GM12878 (cell line): ENCODE results near the gene FYTTD1. TPM values are rescaled to one million over a fixed set of nuclear protein-coding genes. Genes with fewer than 3 reads are reported as not detected.

Source experiments
- ATAC-seq: fragments of 200-7000 bp; cut with Tn5 transposase; 3 replicates; pipeline ENCODE4 v1.9.1; 2020; ENCODE audit warnings: mild to moderate bottlenecking, moderate library complexity
- BruUV-seq: library from RNA; stranded (reverse); fragments of 400-500 nt; replicated peaks from 2 replicates; lab custom pipeline; 2021; lab: Mats Ljungman, UMichigan
- CTCF ChIA-PET: fragments of 300-600 bp; sonication (Branson Sonifier 250); formaldehyde crosslinking; extraction: SDS; loops from one replicate; lab custom pipeline; 2021; ENCODE audit warnings: inconsistent platforms; lab: Yijun Ruan, JAX
- POLR2A ChIA-PET: fragments of 350-600 bp; formaldehyde crosslinking; extraction: SDS; loops from one replicate; lab custom pipeline; 2021; ENCODE audit warnings: inconsistent platforms; lab: Charles Lee
- RAD21 ChIA-PET: fragments of 300-600 bp; sonication (Branson Sonifier 250); formaldehyde crosslinking; loops from one replicate; lab custom pipeline; 2023; ENCODE audit warnings: antibody characterized with exemption; ENCODE audit not compliant: unreplicated experiment; lab: Charles Lee
- SMC1A ChIA-PET: fragments of 300-600 bp; sonication (Branson Sonifier 250); formaldehyde crosslinking; loops from one replicate; lab custom pipeline; 2023; ENCODE audit not compliant: unreplicated experiment, uncharacterized antibody; lab: Charles Lee
- DNase-seq: peaks from one replicate; pipeline ENCODE4 v3.0.0-alpha.2; 2011; ENCODE audit warnings: low read depth, low spot score
- FAIRE-seq: peaks from 3 replicates; lab custom pipeline; 2011; peaks lifted over from hg19 to GRCh38; lab: Jason Lieb, UNC
- H2AFZ ChIP-seq: 2 replicates; pipeline ENCODE4 v1.6.0; 2011; ENCODE audit warnings: low read depth, low read length, control low read depth; ENCODE audit not compliant: control insufficient read depth
- H3K27ac ChIP-seq: 2 replicates; pipeline ENCODE4 v1.5.1; 2011; ENCODE audit warnings: control low read depth; ENCODE audit not compliant: control insufficient read depth, insufficient read depth
- H3K27me3 ChIP-seq, 2 experiments: replicated peaks in 1 of 2; 2 replicates each; pipeline versions ENCODE4 v1.6.0 to v1.6.1; 2011; ENCODE audit warnings: low read length in 1 of 2; ENCODE audit not compliant: control insufficient read depth in 2 of 2, insufficient read depth in 2 of 2
- H3K36me3 ChIP-seq, 2 experiments: 2 replicates each; pipeline ENCODE4 v1.5.1; 2011; ENCODE audit warnings: low read length in 1 of 2; ENCODE audit not compliant: control insufficient read depth in 2 of 2, insufficient read depth in 2 of 2
- H3K4me1 ChIP-seq: 2 replicates; pipeline ENCODE4 v1.6.1; 2011; ENCODE audit warnings: mild to moderate bottlenecking, low read length, moderate library complexity, mixed read lengths; ENCODE audit not compliant: control insufficient read depth, insufficient read depth
- H3K4me2 ChIP-seq: 2 replicates; pipeline ENCODE4 v1.6.0; 2011; ENCODE audit warnings: control low read depth; ENCODE audit not compliant: control insufficient read depth, insufficient read depth
- H3K4me3 ChIP-seq: fragments of 200-600 bp; sonication (generic); 2 replicates; pipeline ENCODE4 v1.5.1; 2016
- H3K79me2 ChIP-seq: 2 replicates; pipeline ENCODE4 v1.6.0; 2011; ENCODE audit warnings: low read length; ENCODE audit not compliant: control insufficient read depth, insufficient read depth
- H3K9ac ChIP-seq: 2 replicates; pipeline ENCODE4 v1.8.0; 2011; ENCODE audit warnings: low read length, control low read depth, mixed read lengths; ENCODE audit not compliant: control insufficient read depth, insufficient read depth
- H3K9me3 ChIP-seq: replicated peaks from 3 replicates; pipeline ENCODE4 v1.5.1; 2011; ENCODE audit warnings: mild to moderate bottlenecking, low read length; ENCODE audit not compliant: control insufficient read depth, insufficient read depth
- H4K20me1 ChIP-seq: 2 replicates; pipeline ENCODE4 v1.6.0; 2011; ENCODE audit not compliant: control insufficient read depth, insufficient read depth
- CEBPZ ChIP-seq: fragments of 150-350 bp; IDR thresholded peaks from 2 replicates; pipeline ENCODE4 v1.6.1; 2016; ENCODE audit warnings: low read depth, low read length
- FOXK2 ChIP-seq: fragments of 450-650 bp; IDR thresholded peaks from 2 replicates; pipeline ENCODE4 v1.6.1; 2017; ENCODE audit warnings: mild to moderate bottlenecking, moderate library complexity
- ZBTB40 ChIP-seq: fragments of 450-650 bp; IDR thresholded peaks from 2 replicates; pipeline ENCODE4 v1.6.1; 2016; ENCODE audit warnings: mild to moderate bottlenecking, moderate library complexity, borderline replicate concordance
- in situ Hi-C: fragments of 300-500 bp; cut with MboI; formaldehyde crosslinking; loops from 9 replicates; pipeline ENCODE4 v1.14.3; 2018; ENCODE audit warnings: mixed read lengths
- intact Hi-C: fragments of 100-400 bp; cut with micrococcal nuclease; formaldehyde crosslinking; loops from one replicate; pipeline ENCODE4 v1.14.2; 2022; ENCODE audit not compliant: unreplicated experiment
- polyA plus RNA-seq, 11 experiments: library from polyadenylated mRNA; depleted of rRNA in 4 of 11; unstranded in 6 of 11; stranded (reverse) in 5 of 11; fragments of >200 nt; fragmentation: Nextera tagmentation in 4 of 11; fragmentation: Illumina TruSeq in 1 of 11; extraction: Ambion mirVana in 4 of 11; extraction: Trizol in 1 of 11; gene quantifications; 1 replicate in 1 of 11; 2 replicates in 10 of 11; pipeline versions ENCODE4 v1.2.1 to v1.2.3, GENCODE V29; 2011 to 2016; ENCODE audit warnings: inconsistent platforms in 2 of 11, missing spikeins in 2 of 11, low read depth in 1 of 11
- total RNA-seq, 4 experiments: library from RNA; depleted of rRNA in 3 of 4; stranded (reverse); fragments of >200 nt in 3 of 4; fragmentation: Illumina TruSeq in 1 of 4; extraction: Trizol in 1 of 4; gene quantifications; 2 replicates each; pipeline versions ENCODE4 v1.2.1 to v1.2.3, GENCODE V29; 2013 to 2021

FYTTD1 gene
- total and polyA plus RNA-seq, 10 of the 15 experiments (the other 5 are each of a cell fraction or from before 2014, with no cell fraction given) = 25.5 to 101 (median 59.4) TPM

GRCh38 chr3:197836244-197836643 lies 86.6 kb downstream of the FYTTD1 start:
- Histone ChIP-seq H3K4me3 (no peak overlapping the region), H3K27ac (0 out of 2 replicates have a peak overlapping the region, but pooled peaks have one; percentile 11), H4K20me1 (no peaks in the 10 kb centered on the region), H3K9me3 (no peaks in the 10 kb centered on the region), H3K27me3 (no peaks in the 10 kb centered on the region), H3K79me2 (no peaks in the 10 kb centered on the region), H3K36me3 (peaks cover 0 to 25% of the 10 kb centered on the region in 2 experiments; a peak in 3 of 4 replicates), H3K9ac (no peak overlapping the region), H3K4me1 (peaks cover 10% of the 10 kb centered on the region), H2AFZ (no peak overlapping the region), H3K4me2 (no peak overlapping the region)
- TF ChIP-seq ZBTB40 (no peak), CEBPZ (no peak), FOXK2 (no peak)
- CTCF ChIA-PET = no interaction called here
- no peak for ATAC-seq
- no TSS peak for BruUV-seq
- DNase-seq = no peak
- intact Hi-C loops = no loop called here
- RAD21 ChIA-PET = interaction anchor here (0.6 kb wide), 1 partner anchor 1094 kb away, joined by 4 read pairs; no protein-coding TSS in a partner anchor
- SMC1A ChIA-PET = interaction anchor here (0.9 to 1.4 kb wide), 2 partner anchors 11 to 16 kb away, joined by 3 to 4 read pairs; no protein-coding TSS in a partner anchor
- in situ Hi-C loops = no loop called here
- POLR2A ChIA-PET = interaction anchor here (0.6 to 1.5 kb wide), 3 partner anchors 12 to 274 kb away, joined by 3 to 4 read pairs (median 3); no protein-coding TSS in a partner anchor
- FAIRE-seq = peak; percentile 59

Other genes with a start within 250 kb of the FYTTD1 start
- gene BDH1, start 193.9 kb upstream of the FYTTD1 start, total RNA-seq (2014; rRNA removed) = 43.5 and 59.6 TPM in 2 replicates
- gene BDH1, start 193.9 kb upstream of the FYTTD1 start, total RNA-seq (2014; rRNA removed; fragmentation: Illumina TruSeq; extraction: Trizol) = 32.3 and 32.8 TPM in 2 replicates
- gene BDH1, start 193.9 kb upstream of the FYTTD1 start, total RNA-seq (2021) = 56.1 and 60.9 TPM in 2 replicates
- 51.4 and 74.1 TPM in 2 replicates for gene BDH1, start 193.9 kb upstream of the FYTTD1 start, polyA plus RNA-seq (2011; rRNA removed)
- 37.5 and 50.4 TPM in 2 replicates for gene BDH1, start 193.9 kb upstream of the FYTTD1 start, polyA plus RNA-seq (2014; fragmentation: Illumina TruSeq; extraction: Trizol)
- 10 to 100 TPM; 11.3 to 17.9 TPM for gene BDH1, start 193.9 kb upstream of the FYTTD1 start, polyA plus RNA-seq (2014; fragmentation: Nextera tagmentation; extraction: Ambion mirVana)
- gene BDH1, start 193.9 kb upstream of the FYTTD1 start, polyA plus RNA-seq (2014; rRNA removed) = 82.4 and 93.9 TPM in 2 replicates
- gene BDH1, start 193.9 kb upstream of the FYTTD1 start, polyA plus RNA-seq (2016; fragmentation: Nextera tagmentation; extraction: Ambion mirVana) = 10 to 100 TPM; 77.2 to 84.5 TPM
- 39.0 and 43.9 TPM in 2 replicates for gene RUBCN, start 13.0 kb upstream of the FYTTD1 start, total RNA-seq (2014; rRNA removed)
- 27.1 and 28.1 TPM in 2 replicates for gene RUBCN, start 13.0 kb upstream of the FYTTD1 start, total RNA-seq (2014; rRNA removed; fragmentation: Illumina TruSeq; extraction: Trizol)
- gene RUBCN, start 13.0 kb upstream of the FYTTD1 start, total RNA-seq (2021) = 74.8 and 79.9 TPM in 2 replicates
- gene RUBCN, start 13.0 kb upstream of the FYTTD1 start, polyA plus RNA-seq (2011; rRNA removed) = 15.6 and 24.0 TPM in 2 replicates
- gene RUBCN, start 13.0 kb upstream of the FYTTD1 start, polyA plus RNA-seq (2014; fragmentation: Illumina TruSeq; extraction: Trizol) = 36.9 and 37.1 TPM in 2 replicates
- 10 to 100 TPM; 15.5 to 25.5 TPM for gene RUBCN, start 13.0 kb upstream of the FYTTD1 start, polyA plus RNA-seq (2014; fragmentation: Nextera tagmentation; extraction: Ambion mirVana)
- 55.8 and 61.4 TPM in 2 replicates for gene RUBCN, start 13.0 kb upstream of the FYTTD1 start, polyA plus RNA-seq (2014; rRNA removed)
- 10 to 100 TPM; 51.1 to 52.5 TPM for gene RUBCN, start 13.0 kb upstream of the FYTTD1 start, polyA plus RNA-seq (2016; fragmentation: Nextera tagmentation; extraction: Ambion mirVana)
- 39.8 and 44.6 TPM in 2 replicates for gene LRCH3, start 41.4 kb downstream of the FYTTD1 start, total RNA-seq (2014; rRNA removed)
- 41.5 and 50.4 TPM in 2 replicates for gene LRCH3, start 41.4 kb downstream of the FYTTD1 start, total RNA-seq (2014; rRNA removed; fragmentation: Illumina TruSeq; extraction: Trizol)
- gene LRCH3, start 41.4 kb downstream of the FYTTD1 start, total RNA-seq (2021) = 40.0 and 48.3 TPM in 2 replicates
- gene LRCH3, start 41.4 kb downstream of the FYTTD1 start, polyA plus RNA-seq (2011; rRNA removed) = 111 and 132 TPM in 2 replicates
- gene LRCH3, start 41.4 kb downstream of the FYTTD1 start, polyA plus RNA-seq (2014; fragmentation: Illumina TruSeq; extraction: Trizol) = 44.9 and 49.5 TPM in 2 replicates
- gene LRCH3, start 41.4 kb downstream of the FYTTD1 start, polyA plus RNA-seq (2014; fragmentation: Nextera tagmentation; extraction: Ambion mirVana) = 1 to 10 TPM; 3.9 to 7.3 TPM
- 133 and 136 TPM in 2 replicates for gene LRCH3, start 41.4 kb downstream of the FYTTD1 start, polyA plus RNA-seq (2014; rRNA removed)
- 10 to 100 TPM; 26.6 to 26.8 TPM for gene LRCH3, start 41.4 kb downstream of the FYTTD1 start, polyA plus RNA-seq (2016; fragmentation: Nextera tagmentation; extraction: Ambion mirVana)
- 774 and 1,139 TPM in 2 replicates for gene RPL35A, start 200.3 kb downstream of the FYTTD1 start, total RNA-seq (2014; rRNA removed)
- 2,045 and 2,048 TPM in 2 replicates for gene RPL35A, start 200.3 kb downstream of the FYTTD1 start, total RNA-seq (2014; rRNA removed; fragmentation: Illumina TruSeq; extraction: Trizol)
- 1,469 and 1,543 TPM in 2 replicates for gene RPL35A, start 200.3 kb downstream of the FYTTD1 start, total RNA-seq (2021)
- 1,355 and 2,033 TPM in 2 replicates for gene RPL35A, start 200.3 kb downstream of the FYTTD1 start, polyA plus RNA-seq (2011; rRNA removed)
- gene RPL35A, start 200.3 kb downstream of the FYTTD1 start, polyA plus RNA-seq (2014; fragmentation: Illumina TruSeq; extraction: Trizol) = 2,605 and 3,098 TPM in 2 replicates
- gene RPL35A, start 200.3 kb downstream of the FYTTD1 start, polyA plus RNA-seq (2014; fragmentation: Nextera tagmentation; extraction: Ambion mirVana) = 1,000 to 10,000 TPM; 2,763 to 3,144 TPM
- gene RPL35A, start 200.3 kb downstream of the FYTTD1 start, polyA plus RNA-seq (2014; rRNA removed) = 1,819 and 2,206 TPM in 2 replicates
- 1,000 to 10,000 TPM; 1,637 to 1,641 TPM for gene RPL35A, start 200.3 kb downstream of the FYTTD1 start, polyA plus RNA-seq (2016; fragmentation: Nextera tagmentation; extraction: Ambion mirVana)
- 0.54 and 0.68 TPM in 2 replicates for gene LMLN, start 210.3 kb downstream of the FYTTD1 start, total RNA-seq (2014; rRNA removed)
- gene LMLN, start 210.3 kb downstream of the FYTTD1 start, total RNA-seq (2014; rRNA removed; fragmentation: Illumina TruSeq; extraction: Trizol) = 0.55 and 1.0 TPM in 2 replicates
- 0.95 and 1.1 TPM in 2 replicates for gene LMLN, start 210.3 kb downstream of the FYTTD1 start, total RNA-seq (2021)
- 1.5 and 1.6 TPM in 2 replicates for gene LMLN, start 210.3 kb downstream of the FYTTD1 start, polyA plus RNA-seq (2011; rRNA removed)
- gene LMLN, start 210.3 kb downstream of the FYTTD1 start, polyA plus RNA-seq (2014; fragmentation: Illumina TruSeq; extraction: Trizol) = 0.54 and 1.00 TPM in 2 replicates
- gene LMLN, start 210.3 kb downstream of the FYTTD1 start, polyA plus RNA-seq (2014; fragmentation: Nextera tagmentation; extraction: Ambion mirVana) = under 1 TPM; 0.02 to 0.18 TPM
- gene LMLN, start 210.3 kb downstream of the FYTTD1 start, polyA plus RNA-seq (2014; rRNA removed) = 0.88 and 1.4 TPM in 2 replicates
- 1 to 10 TPM in 1 of 2 experiments, under 1 TPM in 1; 0.73 to 1.7 TPM for gene LMLN, start 210.3 kb downstream of the FYTTD1 start, polyA plus RNA-seq (2016; fragmentation: Nextera tagmentation; extraction: Ambion mirVana)